Lower leg skin (tissue), 3 donors: ENCODE data around the gene INSYN1.

ENCODE experiments used
- POLR2A ChIP-seq, 2 donors: fragments of 450-650 bp; IDR thresholded peaks; one replicate each; pipeline ENCODE4 v1.6.1; 2016 to 2017; ENCODE audit warnings: antibody characterized with exemption in 2 of 2, mild to moderate bottlenecking in 1 of 2, moderate library complexity in 1 of 2
- TF ChIP-seq, protein P1 (sequence below), 3 donors: fragments of 450-650 bp; IDR thresholded peaks; one replicate each; pipeline ENCODE4 v1.5.1; 2016; ENCODE audit warnings: antibody characterized with exemption in 3 of 3, mild to moderate bottlenecking in 3 of 3, moderate library complexity in 2 of 3

DNA sequence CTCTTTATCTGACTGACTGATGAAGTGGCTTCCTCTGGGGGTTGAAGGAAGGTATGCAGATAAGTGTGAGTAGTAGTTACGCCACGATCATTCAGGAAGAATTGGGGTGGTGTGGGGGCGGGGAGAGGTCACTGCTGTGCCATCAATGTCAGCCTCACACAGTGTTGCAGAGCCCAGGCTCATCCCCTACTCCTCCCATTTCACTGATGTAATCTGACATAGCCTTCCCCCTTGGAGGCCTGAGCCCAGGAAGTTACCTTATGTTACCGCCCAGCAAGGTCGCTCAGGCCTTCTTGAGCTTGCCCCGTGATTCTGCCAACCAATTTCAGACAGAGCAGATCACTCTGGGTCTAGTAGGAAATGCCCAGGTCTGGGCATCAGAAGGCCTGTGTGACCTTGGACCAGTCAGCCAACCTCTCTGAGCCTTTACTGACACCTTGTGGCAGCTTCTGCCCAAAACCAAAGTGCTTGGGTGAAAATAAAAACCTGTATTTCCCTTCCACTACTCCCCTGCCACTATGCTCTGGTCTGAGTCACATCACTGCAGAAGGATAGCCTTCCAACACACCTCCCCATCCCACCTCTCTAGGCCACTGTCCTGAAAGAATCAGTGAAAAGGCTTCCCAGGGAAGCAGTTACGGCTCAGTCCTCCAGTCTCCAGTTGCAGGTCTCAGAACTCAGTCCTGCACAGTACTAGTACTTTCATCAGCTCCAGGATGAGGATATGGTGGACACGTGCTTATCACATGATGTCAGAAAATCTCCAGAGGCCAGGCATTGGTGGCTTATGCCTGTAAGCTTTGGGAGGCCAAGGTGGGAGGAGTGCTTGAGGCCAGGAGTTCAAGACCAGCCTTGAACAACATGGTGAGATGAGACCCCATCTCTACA, 28.1 kb upstream of the INSYN1 start:
- TF ChIP-seq, protein P1, sequence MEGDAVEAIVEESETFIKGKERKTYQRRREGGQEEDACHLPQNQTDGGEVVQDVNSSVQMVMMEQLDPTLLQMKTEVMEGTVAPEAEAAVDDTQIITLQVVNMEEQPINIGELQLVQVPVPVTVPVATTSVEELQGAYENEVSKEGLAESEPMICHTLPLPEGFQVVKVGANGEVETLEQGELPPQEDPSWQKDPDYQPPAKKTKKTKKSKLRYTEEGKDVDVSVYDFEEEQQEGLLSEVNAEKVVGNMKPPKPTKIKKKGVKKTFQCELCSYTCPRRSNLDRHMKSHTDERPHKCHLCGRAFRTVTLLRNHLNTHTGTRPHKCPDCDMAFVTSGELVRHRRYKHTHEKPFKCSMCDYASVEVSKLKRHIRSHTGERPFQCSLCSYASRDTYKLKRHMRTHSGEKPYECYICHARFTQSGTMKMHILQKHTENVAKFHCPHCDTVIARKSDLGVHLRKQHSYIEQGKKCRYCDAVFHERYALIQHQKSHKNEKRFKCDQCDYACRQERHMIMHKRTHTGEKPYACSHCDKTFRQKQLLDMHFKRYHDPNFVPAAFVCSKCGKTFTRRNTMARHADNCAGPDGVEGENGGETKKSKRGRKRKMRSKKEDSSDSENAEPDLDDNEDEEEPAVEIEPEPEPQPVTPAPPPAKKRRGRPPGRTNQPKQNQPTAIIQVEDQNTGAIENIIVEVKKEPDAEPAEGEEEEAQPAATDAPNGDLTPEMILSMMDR (IDR thresholded peaks at IDR 0.05): no peak
- no peak for TF ChIP-seq POLR2A (IDR thresholded peaks at IDR 0.05)
